HCT116 (cell line): Measurements from ENCODE around the gene TRIM13. TPM values are rescaled to one million over a fixed set of nuclear protein-coding genes. Genes with fewer than 3 reads are reported as not detected.

Experiments
- ATAC-seq: fragments of 200-7000 bp; cut with Tn5 transposase; 2 replicates; pipeline ENCODE4 v1.9.1; 2020; ENCODE audit warnings: mild to moderate bottlenecking, moderate library complexity
- BruUV-seq: library from RNA; stranded (reverse); fragments of 400-500 nt; replicated peaks from 2 replicates; lab custom pipeline; 2021; lab: Mats Ljungman, UMichigan
- CTCF ChIA-PET: fragments of 300-600 bp; sonication (Branson Sonifier 250); formaldehyde crosslinking; loops from one replicate; lab custom pipeline; 2021; ENCODE audit warnings: antibody characterized with exemption; lab: Charles Lee
- POLR2A ChIA-PET: fragments of 300-600, 350-600 bp; sonication (Branson Sonifier 250); formaldehyde crosslinking; loops from one replicate; lab custom pipeline; 2021; ENCODE audit warnings: antibody characterized with exemption; lab: Charles Lee
- RAD21 ChIA-PET, 2 experiments: fragments of 300-600 bp; sonication (Branson Sonifier 250); formaldehyde crosslinking; loops; one replicate each; lab custom pipeline; 2023; ENCODE audit warnings: low total read pairs in 2 of 2; ENCODE audit not compliant: uncharacterized antibody in 2 of 2, unreplicated experiment in 2 of 2, low non-redundant PET in 1 of 2; lab: Charles Lee
- DNase-seq: peaks from one replicate; pipeline ENCODE4 v3.0.0-alpha.2; 2010; ENCODE audit warnings: low read depth, low spot score
- H2AFZ ChIP-seq: fragments of 200-600 bp; shearing (Covaris generic), sonication (generic); 2 replicates; pipeline ENCODE4 v1.6.1; 2017; ENCODE audit warnings: low read depth, mixed run types, mixed read lengths, antibody characterized with exemption, low read length; ENCODE audit not compliant: poor library complexity, severe bottlenecking
- H3K27ac ChIP-seq: 2 replicates; pipeline ENCODE4 v1.5.1; 2012; ENCODE audit warnings: low read depth, low read length
- H3K27me3 ChIP-seq: fragments of 200-600 bp; sonication (generic); 2 replicates; pipeline ENCODE4 v1.6.1; 2016; ENCODE audit warnings: mixed run types, low read length, mixed read lengths; ENCODE audit not compliant: insufficient read depth
- H3K36me3 ChIP-seq, 2 experiments: fragments of 200-500 bp in 1 of 2; fragments of 200-600 bp in 1 of 2; sonication (Bioruptor generic) in 1 of 2; sonication (generic) in 1 of 2; 2 replicates each; pipeline versions ENCODE4 v1.5.1 to v1.6.1; 2014 to 2016; ENCODE audit warnings: low read length in 2 of 2, inconsistent platforms in 1 of 2, mixed read lengths in 1 of 2, mixed run types in 1 of 2; ENCODE audit not compliant: insufficient read depth in 2 of 2, control insufficient read depth in 1 of 2
- H3K4me1 ChIP-seq, 2 experiments: fragments of 200-600 bp in 1 of 2; sonication (generic) in 1 of 2; 2 replicates each; pipeline versions ENCODE4 v1.5.1 to v1.6.1; 2012 to 2017; ENCODE audit warnings: low read length in 2 of 2, inconsistent platforms in 1 of 2, mild to moderate bottlenecking in 1 of 2, mixed read lengths in 1 of 2, mixed run types in 1 of 2, moderate library complexity in 1 of 2; ENCODE audit not compliant: insufficient read depth in 2 of 2, control insufficient read depth in 1 of 2
- H3K4me2 ChIP-seq: fragments of 200-600 bp; sonication (generic); 2 replicates; pipeline ENCODE4 v1.6.1; 2017; ENCODE audit warnings: mixed run types, low read length, mixed read lengths
- H3K4me3 ChIP-seq, 2 experiments: fragments of 200-600 bp in 1 of 2; sonication (generic) in 1 of 2; replicated peaks in 1 of 2; 2 replicates each; pipeline ENCODE4 v1.5.1; 2011 to 2016; ENCODE audit warnings: low read length in 2 of 2, control low read depth in 1 of 2, low read depth in 1 of 2, mild to moderate bottlenecking in 1 of 2, mixed read lengths in 1 of 2, mixed run types in 1 of 2
- H3K79me2 ChIP-seq: fragments of 200-600 bp; sonication (generic); 2 replicates; pipeline ENCODE4 v1.6.1; 2017; ENCODE audit warnings: mild to moderate bottlenecking, mixed run types, low read length, moderate library complexity, mixed read lengths; ENCODE audit not compliant: insufficient read depth
- H3K9ac ChIP-seq: fragments of 200-600 bp; sonication (generic); 2 replicates; pipeline ENCODE4 v1.6.1; 2016; ENCODE audit warnings: low read length, mixed read lengths
- H3K9me2 ChIP-seq: fragments of 200-600 bp; sonication (generic), shearing (Covaris generic); 2 replicates; pipeline ENCODE4 v1.6.1; 2017; ENCODE audit warnings: mixed run types, mild to moderate bottlenecking, moderate library complexity; ENCODE audit not compliant: insufficient read depth
- H3K9me3 ChIP-seq, 2 experiments: fragments of 200-500 bp in 1 of 2; fragments of 200-600 bp in 1 of 2; sonication (Bioruptor generic) in 1 of 2; sonication (generic) in 1 of 2; 2 replicates each; pipeline ENCODE4 v1.6.1; 2014 to 2017; ENCODE audit warnings: low read length in 2 of 2, mixed read lengths in 2 of 2, inconsistent platforms in 1 of 2, low read depth in 1 of 2, mild to moderate bottlenecking in 1 of 2, mixed run types in 1 of 2, moderate library complexity in 1 of 2; ENCODE audit not compliant: control insufficient read depth in 1 of 2, insufficient read depth in 1 of 2
- H4K20me1 ChIP-seq: fragments of 200-600 bp; sonication (generic), shearing (Covaris generic); 2 replicates; pipeline ENCODE4 v1.6.1; 2017; ENCODE audit warnings: mixed run types, mild to moderate bottlenecking, moderate library complexity; ENCODE audit not compliant: insufficient read depth
- CBX3 ChIP-seq: IDR thresholded peaks from 2 replicates; pipeline ENCODE4 v1.6.1; 2012; ENCODE audit warnings: low read depth
- CEBPB ChIP-seq: IDR thresholded peaks from 2 replicates; pipeline ENCODE4 v1.6.1; 2012; ENCODE audit warnings: low read depth
- EGR1 ChIP-seq: IDR thresholded peaks from 2 replicates; pipeline ENCODE4 v1.6.1; 2012; ENCODE audit warnings: low read depth
- ELF1 ChIP-seq: IDR thresholded peaks from 2 replicates; pipeline ENCODE4 v1.6.1; 2012; ENCODE audit warnings: low read depth, borderline replicate concordance
- EZH2 ChIP-seq: fragments of 200-600 bp; sonication (generic); IDR thresholded peaks from 2 replicates; pipeline ENCODE4 v1.6.1; 2017; ENCODE audit warnings: antibody characterized with exemption, mixed run types
- EZH2phosphoT487 ChIP-seq: fragments of 200-600 bp; IDR thresholded peaks from 2 replicates; pipeline ENCODE4 v1.6.1; 2018; ENCODE audit warnings: antibody characterized with exemption, borderline replicate concordance
- JUND ChIP-seq: IDR thresholded peaks from 2 replicates; pipeline ENCODE4 v1.6.1; 2012
- POLR2A ChIP-seq: IDR thresholded peaks from 2 replicates; pipeline ENCODE4 v1.7.0; 2011; ENCODE audit warnings: borderline replicate concordance; ENCODE audit not compliant: insufficient read depth, insufficient read length; ENCODE audit errors: extremely low read depth
- POLR2AphosphoS5 ChIP-seq: IDR thresholded peaks from 2 replicates; pipeline ENCODE4 v1.6.1; 2011; ENCODE audit warnings: mild to moderate bottlenecking, low read depth, low read length, moderate library complexity
- RAD21 ChIP-seq: IDR thresholded peaks from 2 replicates; pipeline ENCODE4 v1.6.1; 2012; ENCODE audit warnings: low read depth, mild to moderate bottlenecking
- SIN3A ChIP-seq: IDR thresholded peaks from 2 replicates; pipeline ENCODE4 v1.6.1; 2012; ENCODE audit warnings: low read depth
- SP1 ChIP-seq: IDR thresholded peaks from 2 replicates; pipeline ENCODE4 v1.6.1; 2012; ENCODE audit warnings: low read depth
- SRF ChIP-seq: IDR thresholded peaks from 2 replicates; pipeline ENCODE4 v1.6.1; 2012; ENCODE audit warnings: low read depth
- TCF7L2 ChIP-seq: IDR thresholded peaks from 2 replicates; pipeline ENCODE4 v1.7.0; 2011; ENCODE audit warnings: borderline replicate concordance, inconsistent platforms; ENCODE audit not compliant: insufficient read depth, insufficient read length; ENCODE audit errors: extremely low read depth
- YY1 ChIP-seq: IDR thresholded peaks from 2 replicates; pipeline ENCODE4 v1.6.1; 2011; ENCODE audit warnings: low read length, low read depth, moderate library complexity, mild to moderate bottlenecking; ENCODE audit not compliant: insufficient replicate concordance; ENCODE audit errors: extremely low read depth
- ZBTB33 ChIP-seq: IDR thresholded peaks from 2 replicates; pipeline ENCODE4 v1.6.1; 2011; ENCODE audit warnings: mild to moderate bottlenecking, low read length, moderate library complexity; ENCODE audit not compliant: insufficient replicate concordance; ENCODE audit errors: extremely low read depth
- intact Hi-C: fragments of 100-400 bp; cut with micrococcal nuclease; formaldehyde crosslinking; loops from 2 replicates; pipeline ENCODE4 v1.10.0; 2022
- total RNA-seq: library from RNA; stranded (reverse); gene quantifications from one replicate; pipeline ENCODE4 v1.2.1, GENCODE V29; 2021; ENCODE audit not compliant: unreplicated experiment
- TF ChIP-seq, protein P1 (sequence below): IDR thresholded peaks from 2 replicates; pipeline ENCODE4 v1.6.1; 2012; ENCODE audit warnings: low read depth
- TF ChIP-seq, protein P2 (sequence below): IDR thresholded peaks from 2 replicates; pipeline ENCODE4 v1.6.1; 2012
- TF ChIP-seq, protein P3 (sequence below): IDR thresholded peaks from 2 replicates; pipeline ENCODE4 v1.6.1; 2012

Gene TRIM13
- total RNA-seq, 1 experiment from 2014 or later, result 24.6 TPM

DNA sequence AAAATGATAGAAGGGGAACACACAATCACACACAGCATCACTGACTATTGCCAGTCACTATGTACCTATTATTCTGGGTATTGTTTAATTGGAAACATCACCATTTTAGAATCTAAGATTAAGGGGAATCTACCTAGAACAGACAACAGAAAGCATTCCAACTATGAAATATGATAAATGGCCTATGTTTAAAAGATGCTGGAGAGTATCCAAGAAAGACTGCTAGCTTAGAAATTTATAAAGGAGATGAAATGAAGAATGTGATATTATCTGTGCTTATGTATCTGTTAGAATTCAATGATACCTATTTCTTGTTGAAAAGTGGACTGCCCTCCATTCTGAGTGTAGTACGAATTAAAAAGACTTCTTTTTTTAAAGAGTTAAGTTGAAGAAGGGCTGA lies 68.9 kb downstream of the TRIM13 start:
- Histone ChIP-seq H3K9me3 (no peaks in the 10 kb centered on the region), H3K9ac (no peak overlapping the region), H3K36me3 (peaks cover 14 to 37% of the 10 kb centered on the region in 2 experiments), H3K4me3 (no peak overlapping the region), H2AFZ (no peak overlapping the region), H3K4me1 (no peaks in the 10 kb centered on the region), H3K79me2 (peaks cover 93% of the 10 kb centered on the region), H3K27me3 (no peaks in the 10 kb centered on the region), H3K27ac (no peak overlapping the region), H3K9me2 (no peaks in the 10 kb centered on the region), H3K4me2 (no peak overlapping the region), H4K20me1 (peaks cover 18% of the 10 kb centered on the region; the same call in 1 of the 2 replicates)
- DNase-seq (no peak), ATAC-seq (no peak)
- POLR2A ChIA-PET, result no interaction called here
- BruUV-seq, result TSS peak; percentile 8
- RAD21 ChIA-PET, result no interaction called here
- TF ChIP-seq EZH2phosphoT487 (no peak), POLR2AphosphoS5 (no peak), YY1 (no peak), EGR1 (no peak), SIN3A (no peak), POLR2A (no peak), SP1 (no peak), ELF1 (no peak), TCF7L2 (no peak), RAD21 (no peak), SRF (no peak), JUND (no peak), ZBTB33 (no peak), CBX3 (no peak), EZH2 (no peak), CEBPB (no peak)
- TF ChIP-seq, protein P1, sequence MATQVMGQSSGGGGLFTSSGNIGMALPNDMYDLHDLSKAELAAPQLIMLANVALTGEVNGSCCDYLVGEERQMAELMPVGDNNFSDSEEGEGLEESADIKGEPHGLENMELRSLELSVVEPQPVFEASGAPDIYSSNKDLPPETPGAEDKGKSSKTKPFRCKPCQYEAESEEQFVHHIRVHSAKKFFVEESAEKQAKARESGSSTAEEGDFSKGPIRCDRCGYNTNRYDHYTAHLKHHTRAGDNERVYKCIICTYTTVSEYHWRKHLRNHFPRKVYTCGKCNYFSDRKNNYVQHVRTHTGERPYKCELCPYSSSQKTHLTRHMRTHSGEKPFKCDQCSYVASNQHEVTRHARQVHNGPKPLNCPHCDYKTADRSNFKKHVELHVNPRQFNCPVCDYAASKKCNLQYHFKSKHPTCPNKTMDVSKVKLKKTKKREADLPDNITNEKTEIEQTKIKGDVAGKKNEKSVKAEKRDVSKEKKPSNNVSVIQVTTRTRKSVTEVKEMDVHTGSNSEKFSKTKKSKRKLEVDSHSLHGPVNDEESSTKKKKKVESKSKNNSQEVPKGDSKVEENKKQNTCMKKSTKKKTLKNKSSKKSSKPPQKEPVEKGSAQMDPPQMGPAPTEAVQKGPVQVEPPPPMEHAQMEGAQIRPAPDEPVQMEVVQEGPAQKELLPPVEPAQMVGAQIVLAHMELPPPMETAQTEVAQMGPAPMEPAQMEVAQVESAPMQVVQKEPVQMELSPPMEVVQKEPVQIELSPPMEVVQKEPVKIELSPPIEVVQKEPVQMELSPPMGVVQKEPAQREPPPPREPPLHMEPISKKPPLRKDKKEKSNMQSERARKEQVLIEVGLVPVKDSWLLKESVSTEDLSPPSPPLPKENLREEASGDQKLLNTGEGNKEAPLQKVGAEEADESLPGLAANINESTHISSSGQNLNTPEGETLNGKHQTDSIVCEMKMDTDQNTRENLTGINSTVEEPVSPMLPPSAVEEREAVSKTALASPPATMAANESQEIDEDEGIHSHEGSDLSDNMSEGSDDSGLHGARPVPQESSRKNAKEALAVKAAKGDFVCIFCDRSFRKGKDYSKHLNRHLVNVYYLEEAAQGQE, result no peak
- TF ChIP-seq, protein P2, sequence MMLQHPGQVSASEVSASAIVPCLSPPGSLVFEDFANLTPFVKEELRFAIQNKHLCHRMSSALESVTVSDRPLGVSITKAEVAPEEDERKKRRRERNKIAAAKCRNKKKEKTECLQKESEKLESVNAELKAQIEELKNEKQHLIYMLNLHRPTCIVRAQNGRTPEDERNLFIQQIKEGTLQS, result no peak
- TF ChIP-seq, protein P3, sequence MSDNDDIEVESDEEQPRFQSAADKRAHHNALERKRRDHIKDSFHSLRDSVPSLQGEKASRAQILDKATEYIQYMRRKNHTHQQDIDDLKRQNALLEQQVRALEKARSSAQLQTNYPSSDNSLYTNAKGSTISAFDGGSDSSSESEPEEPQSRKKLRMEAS, result no peak
- CTCF ChIA-PET, result no interaction called here
- intact Hi-C loops, result no loop called here
